ENCODE results near the gene ADSS1.

Gene ADSS1

GRCh38 chr14:104697892-104698583 is 26.0 kb upstream of the ADSS1 start:
- DNase-seq (ENCODE audit: low read depth), result no peak
- H3K4me3 ChIP-seq (ENCODE audit: low read depth, low read length), result no peak overlapping the region
- TF ChIP-seq CTCF (IDR thresholded peaks at IDR 0.05; ENCODE audit: low read depth, low read length, missing control alignments), result no peak

GRCh38 chr14:104698688-104699425 is 25.2 kb upstream of the ADSS1 start:
- no peak for DNase-seq (ENCODE audit: low read depth)
- H3K4me3 ChIP-seq (ENCODE audit: low read depth, low read length), result no peak overlapping the region
- TF ChIP-seq CTCF (IDR thresholded peaks at IDR 0.05; ENCODE audit: low read depth, low read length, missing control alignments), result no peak

- DNase-seq (ENCODE audit: low read depth), result no peak
- TF ChIP-seq CTCF (IDR thresholded peaks at IDR 0.05; ENCODE audit: low read depth, low read length, missing control alignments), result no peak
- H3K4me3 ChIP-seq (ENCODE audit: low read depth, low read length), result no peak overlapping the region
These were observed 24.6 kb upstream of the ADSS1 start for GRCh38 chr14:104699426-104699748.

GRCh38 chr14:104700225-104700651 is 23.8 kb upstream of the ADSS1 start:
- H3K4me3 ChIP-seq (ENCODE audit: low read depth, low read length), result no peak overlapping the region
- no peak for DNase-seq (ENCODE audit: low read depth)
- TF ChIP-seq CTCF (IDR thresholded peaks at IDR 0.05; ENCODE audit: low read depth, low read length, missing control alignments), result no peak

- no peak for TF ChIP-seq CTCF (IDR thresholded peaks at IDR 0.05; ENCODE audit: low read depth, low read length, missing control alignments)
- H3K4me3 ChIP-seq (ENCODE audit: low read depth, low read length), result no peak overlapping the region
- DNase-seq (ENCODE audit: low read depth), result no peak
These were observed 23.2 kb upstream of the ADSS1 start for GRCh38 chr14:104700747-104701217.

GRCh38 chr14:104701383-104702076 is 22.5 kb upstream of the ADSS1 start:
- no peak for DNase-seq (ENCODE audit: low read depth)
- TF ChIP-seq CTCF (IDR thresholded peaks at IDR 0.05; ENCODE audit: low read depth, low read length, missing control alignments), result no peak
- H3K4me3 ChIP-seq (ENCODE audit: low read depth, low read length), result no peak overlapping the region

Measured in GM12864 (cell line).